Stimulated activated CD8-positive, alpha-beta memory T cell treated with anti-CD3 and anti-CD28 coated beads, Interleukin-7, amount 100 ng/mL, for 48 hours (primary cell): ENCODE data around the gene ADGRL3.

Experiments used
- DNase-seq, 2 donors: peaks; one replicate each; pipeline ENCODE4 v3.0.0-alpha.2; 2020; ENCODE audit warnings: low read depth in 1 of 2; ENCODE audit errors: extremely low read depth in 1 of 2

Gene ADGRL3

DNA sequence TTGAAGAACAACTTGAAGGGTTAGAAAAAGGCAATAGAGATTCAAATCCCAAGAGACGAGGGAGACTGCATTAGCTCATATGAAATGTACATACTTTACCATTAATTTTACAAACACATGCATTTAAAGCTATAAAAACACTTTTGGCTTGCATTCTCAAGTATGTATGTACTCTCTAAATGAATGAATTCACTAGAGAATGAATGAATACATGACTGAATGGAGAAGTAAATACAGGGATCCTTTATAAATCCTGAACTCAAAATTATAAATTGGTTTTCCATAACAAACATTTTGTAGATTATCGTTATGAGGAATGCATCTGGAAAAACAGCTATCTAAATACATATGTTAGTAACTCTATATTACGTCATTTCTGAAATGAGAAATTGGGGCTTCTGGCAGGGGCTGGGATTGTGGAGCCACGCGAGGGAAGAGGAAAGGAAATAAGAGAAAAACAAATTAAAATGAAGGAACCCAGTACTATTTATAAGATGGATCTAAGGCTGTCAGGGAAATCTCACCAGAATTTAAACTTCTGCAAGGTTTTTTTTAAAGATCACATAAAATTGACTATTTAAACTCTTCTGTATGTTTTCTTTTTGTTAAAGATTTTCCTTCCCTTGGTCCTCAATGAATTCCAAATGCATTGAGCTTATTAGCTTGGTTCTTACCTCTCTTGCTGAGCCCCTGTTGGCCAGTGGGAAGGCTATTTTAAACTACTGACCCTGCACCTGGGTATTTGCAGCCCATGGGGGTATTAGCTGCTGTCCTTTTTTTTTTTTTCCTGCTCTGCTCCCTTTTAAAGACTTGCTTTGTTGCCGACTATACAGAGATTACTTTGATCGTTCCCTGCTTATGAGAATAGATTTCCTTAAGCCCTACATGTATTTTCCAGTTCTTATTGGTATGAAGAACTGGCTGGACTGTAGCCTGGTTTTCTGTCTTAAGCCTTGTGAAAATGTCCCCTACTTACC, 207.8 kb downstream of the ADGRL3 start:
- DNase-seq = no peak

DNA sequence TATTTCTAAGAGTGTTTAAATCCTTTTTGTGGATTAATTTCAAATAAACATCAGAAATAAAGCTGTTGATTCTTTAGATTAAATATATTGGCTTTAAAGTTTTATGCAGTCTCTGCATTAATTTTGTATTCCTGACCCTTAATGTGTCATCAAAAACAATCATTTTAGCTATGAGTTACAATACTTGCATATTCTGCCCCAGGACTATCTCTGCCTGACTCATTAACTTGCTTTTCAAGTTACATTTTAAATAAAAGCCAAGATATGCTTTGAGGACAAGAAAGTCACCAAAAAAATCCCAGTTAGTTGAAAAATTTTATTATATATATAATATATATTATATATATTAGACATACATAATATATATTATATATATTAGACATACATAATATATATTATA, 208.7 kb downstream of the ADGRL3 start:
- DNase-seq = no peak

GRCh38 chr4:61411241-61411640, 211.1 kb downstream of the ADGRL3 start:
- DNase-seq = no peak

GRCh38 chr4:61425315-61425714, 225.2 kb downstream of the ADGRL3 start:
- DNase-seq = no peak

DNA sequence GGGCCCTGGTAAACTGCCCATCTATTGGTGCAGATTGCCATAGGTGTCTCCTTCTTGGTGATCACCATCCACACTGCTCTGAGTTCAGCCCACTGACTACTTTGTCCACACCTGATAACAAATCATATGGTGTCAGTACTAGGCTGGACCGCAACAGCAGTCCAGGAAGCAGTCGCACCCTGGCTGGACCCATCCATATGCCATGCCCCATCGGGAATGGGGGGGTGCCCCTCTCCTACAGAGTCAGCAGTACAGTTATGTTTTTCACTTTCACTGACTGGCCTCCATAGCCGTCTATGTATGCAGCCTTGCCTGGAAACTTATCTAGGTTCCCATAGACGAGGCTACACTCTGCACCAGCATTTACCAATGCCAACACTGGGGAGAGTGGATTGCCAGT, 226.1 kb downstream of the ADGRL3 start:
- no peak for DNase-seq

- no peak for DNase-seq
Observed at GRCh38 chr4:61427099-61427817, 227.1 kb downstream of the ADGRL3 start.

GRCh38 chr4:61427818-61428495, 227.8 kb downstream of the ADGRL3 start:
- DNase-seq = no peak

- no peak for DNase-seq
Observed at GRCh38 chr4:61428950-61429349, 228.8 kb downstream of the ADGRL3 start.

- DNase-seq = no peak
Observed at GRCh38 chr4:61431131-61431530, 231.0 kb downstream of the ADGRL3 start.

- no peak for DNase-seq
Observed at GRCh38 chr4:61437923-61438322, 237.8 kb downstream of the ADGRL3 start.

- DNase-seq = no peak
Observed at GRCh38 chr4:61440321-61440720, 240.2 kb downstream of the ADGRL3 start.

- DNase-seq = no peak
Observed at GRCh38 chr4:61442936-61443335, 242.8 kb downstream of the ADGRL3 start.

GRCh38 chr4:61443813-61444510, 243.8 kb downstream of the ADGRL3 start:
- no peak for DNase-seq

- no peak for DNase-seq
Observed at GRCh38 chr4:61445374-61446063, 245.4 kb downstream of the ADGRL3 start.

DNA sequence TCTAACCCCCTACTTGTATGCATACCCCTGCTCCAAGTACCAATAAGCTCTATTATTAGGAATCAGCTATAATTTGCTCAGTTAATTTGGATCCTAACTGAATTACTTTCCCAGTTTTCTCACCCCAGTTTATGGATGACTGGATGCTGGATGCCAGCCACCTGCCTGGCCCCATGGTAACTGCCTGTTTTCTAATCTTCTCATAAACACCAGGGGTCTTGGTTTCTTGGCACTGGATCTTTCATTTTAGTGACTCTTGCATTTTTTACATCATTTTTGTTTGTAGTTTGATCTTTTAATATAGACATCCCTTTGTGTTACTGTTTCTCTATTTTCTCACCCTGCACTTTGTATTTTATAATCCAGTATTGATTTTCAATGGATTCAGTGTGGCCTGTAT, 246.8 kb downstream of the ADGRL3 start:
- no peak for DNase-seq

- no peak for DNase-seq
Observed at GRCh38 chr4:61447918-61448317, 247.8 kb downstream of the ADGRL3 start.

DNA sequence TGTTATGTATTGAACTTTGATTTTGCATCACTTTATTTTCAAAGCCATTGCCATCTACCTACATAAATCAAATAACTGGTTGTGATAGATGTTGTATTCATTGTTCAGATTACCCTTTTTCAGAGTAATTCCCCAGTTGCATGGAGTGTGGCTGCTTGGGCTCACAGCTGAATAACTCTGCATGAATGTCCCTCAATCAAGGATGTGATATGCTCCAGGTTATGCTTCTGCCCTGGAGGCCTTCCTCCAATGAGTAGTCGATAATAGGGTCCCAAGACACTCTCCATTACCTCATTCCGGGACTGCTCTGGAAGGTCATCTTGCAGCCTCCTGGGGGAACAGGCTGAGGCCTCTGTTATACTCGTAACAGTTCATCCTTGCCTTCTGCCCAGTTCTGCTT, 251.8 kb downstream of the ADGRL3 start:
- no peak for DNase-seq

- DNase-seq = no peak
Observed at GRCh38 chr4:61461956-61462355, 261.8 kb downstream of the ADGRL3 start.

DNA sequence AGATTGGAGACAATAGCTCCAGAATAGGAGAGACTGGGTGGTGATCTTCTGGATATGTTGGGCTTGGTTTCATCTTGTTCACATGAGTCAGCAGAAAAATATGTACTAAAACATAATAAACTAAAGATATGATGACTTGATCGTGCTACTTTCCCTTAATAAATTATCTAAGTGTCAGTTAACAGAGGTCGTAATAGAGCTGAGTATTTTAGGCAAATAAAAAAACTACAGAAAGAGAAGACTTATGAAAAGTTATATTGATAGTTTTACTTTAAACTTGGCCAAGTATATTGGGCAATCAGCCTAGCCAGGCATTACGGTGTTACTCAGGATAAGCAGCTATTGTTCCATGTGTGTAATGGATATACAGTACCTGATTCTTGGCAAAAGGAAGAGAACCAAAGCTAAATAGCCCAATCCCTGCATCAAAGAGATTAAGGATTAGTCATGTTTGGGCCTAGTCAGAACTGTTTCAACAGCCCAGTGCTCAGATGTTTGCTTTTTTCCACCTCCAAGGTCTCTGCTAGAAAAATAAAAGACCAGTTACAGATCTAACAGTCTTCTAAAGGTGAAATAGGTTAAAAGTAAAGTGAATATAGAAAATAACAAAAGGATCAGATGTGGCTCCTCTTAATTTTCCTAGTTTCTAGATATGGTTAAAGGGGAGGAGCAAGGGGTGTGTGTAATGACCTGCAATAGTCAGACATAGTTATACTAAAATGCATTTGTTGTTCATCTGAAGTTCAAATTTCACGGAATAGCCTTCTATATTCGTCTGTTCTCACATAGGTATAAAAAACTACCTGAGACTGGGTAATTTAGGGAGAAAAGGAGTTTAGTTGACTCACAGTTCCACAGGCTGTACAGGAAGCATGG, 262.6 kb downstream of the ADGRL3 start:
- no peak for DNase-seq
